ENCODE data around the gene REX1BD. TPM values are rescaled to one million over a fixed set of nuclear protein-coding genes. Genes with fewer than 3 reads are reported as not detected.

The REX1BD gene
- total RNA-seq, 1 experiment from 2014 or later: 44.8 TPM

DNA sequence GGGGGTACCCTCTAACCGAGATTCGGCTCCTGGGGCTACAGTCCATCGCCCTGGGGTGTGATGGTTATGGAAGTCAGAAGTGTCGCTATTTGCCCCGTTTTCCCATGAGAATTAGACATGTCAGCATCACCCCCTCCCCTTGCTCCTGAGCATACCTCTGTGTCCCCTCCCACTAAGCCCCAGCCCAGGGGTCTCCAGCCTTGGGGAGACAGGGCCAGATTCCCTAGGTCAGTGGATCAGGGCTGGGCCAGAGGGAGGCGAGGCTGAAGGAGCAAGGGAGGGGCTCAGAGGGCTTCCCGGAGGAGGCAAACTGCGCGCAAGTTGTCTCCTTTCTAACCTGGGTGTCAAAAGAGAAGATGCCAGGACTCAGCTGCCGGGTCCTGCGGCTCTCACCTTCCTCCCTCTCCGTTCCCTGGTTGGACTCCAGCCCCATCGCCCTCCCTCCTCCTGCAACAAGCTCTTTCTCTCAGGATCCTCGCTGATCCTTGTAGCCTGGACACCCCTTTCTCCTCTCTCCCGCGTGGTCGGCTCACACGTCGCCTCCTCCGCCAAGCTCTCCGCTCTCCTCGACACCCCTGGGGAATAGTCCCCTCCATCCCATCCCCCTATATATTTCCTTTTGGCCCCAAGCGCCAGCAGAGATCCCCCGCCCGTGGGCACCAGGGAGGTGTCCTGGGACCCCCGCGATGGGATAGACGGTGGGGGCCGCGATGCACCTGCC, 23.6 kb downstream of the REX1BD start:
- Histone ChIP-seq H3K4me3 (no peak overlapping the region), H4K20me1 (ENCODE audit: insufficient read depth) (no peaks in the 10 kb centered on the region), H3F3A (ENCODE audit: insufficient read depth, low read depth) (peaks cover 27% of the 10 kb centered on the region; the same call in 1 of the 2 replicates), H2AFZ (no peak overlapping the region), H3K27ac (no peak overlapping the region), H3K4me2 (no peak overlapping the region), H3K9me2 (ENCODE audit: insufficient read depth) (no peaks in the 10 kb centered on the region), H3K79me2 (ENCODE audit: low read depth) (no peaks in the 10 kb centered on the region), H3K4me1 (replicated peaks; ENCODE audit: insufficient read depth) (peaks cover 26% of the 10 kb centered on the region), H3K36me3 (ENCODE audit: low read depth) (no peaks in the 10 kb centered on the region), H3K9me3 (ENCODE audit: insufficient read depth, low read depth) (no peaks in the 10 kb centered on the region), H3K27me3 (ENCODE audit: insufficient read depth, low read depth) (peaks cover 89% of the 10 kb centered on the region)
- TF ChIP-seq, protein P1, sequence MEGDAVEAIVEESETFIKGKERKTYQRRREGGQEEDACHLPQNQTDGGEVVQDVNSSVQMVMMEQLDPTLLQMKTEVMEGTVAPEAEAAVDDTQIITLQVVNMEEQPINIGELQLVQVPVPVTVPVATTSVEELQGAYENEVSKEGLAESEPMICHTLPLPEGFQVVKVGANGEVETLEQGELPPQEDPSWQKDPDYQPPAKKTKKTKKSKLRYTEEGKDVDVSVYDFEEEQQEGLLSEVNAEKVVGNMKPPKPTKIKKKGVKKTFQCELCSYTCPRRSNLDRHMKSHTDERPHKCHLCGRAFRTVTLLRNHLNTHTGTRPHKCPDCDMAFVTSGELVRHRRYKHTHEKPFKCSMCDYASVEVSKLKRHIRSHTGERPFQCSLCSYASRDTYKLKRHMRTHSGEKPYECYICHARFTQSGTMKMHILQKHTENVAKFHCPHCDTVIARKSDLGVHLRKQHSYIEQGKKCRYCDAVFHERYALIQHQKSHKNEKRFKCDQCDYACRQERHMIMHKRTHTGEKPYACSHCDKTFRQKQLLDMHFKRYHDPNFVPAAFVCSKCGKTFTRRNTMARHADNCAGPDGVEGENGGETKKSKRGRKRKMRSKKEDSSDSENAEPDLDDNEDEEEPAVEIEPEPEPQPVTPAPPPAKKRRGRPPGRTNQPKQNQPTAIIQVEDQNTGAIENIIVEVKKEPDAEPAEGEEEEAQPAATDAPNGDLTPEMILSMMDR (conservative IDR thresholded peaks at IDR 0.05): no peak
- TF ChIP-seq EZH2 (IDR thresholded peaks at IDR 0.05; ENCODE audit: low read depth): 0 out of 2 replicates have a peak, but pooled peaks have one; percentile 78
- POLR2A ChIA-PET (ENCODE audit: unreplicated experiment): no interaction called here
- BruUV-seq (replicated peaks): no TSS peak
- CTCF ChIA-PET: no interaction called here
- intact Hi-C loops (cut with micrococcal nuclease; ENCODE audit: unreplicated experiment): no loop called here
- DNase-seq: no peak

DNA sequence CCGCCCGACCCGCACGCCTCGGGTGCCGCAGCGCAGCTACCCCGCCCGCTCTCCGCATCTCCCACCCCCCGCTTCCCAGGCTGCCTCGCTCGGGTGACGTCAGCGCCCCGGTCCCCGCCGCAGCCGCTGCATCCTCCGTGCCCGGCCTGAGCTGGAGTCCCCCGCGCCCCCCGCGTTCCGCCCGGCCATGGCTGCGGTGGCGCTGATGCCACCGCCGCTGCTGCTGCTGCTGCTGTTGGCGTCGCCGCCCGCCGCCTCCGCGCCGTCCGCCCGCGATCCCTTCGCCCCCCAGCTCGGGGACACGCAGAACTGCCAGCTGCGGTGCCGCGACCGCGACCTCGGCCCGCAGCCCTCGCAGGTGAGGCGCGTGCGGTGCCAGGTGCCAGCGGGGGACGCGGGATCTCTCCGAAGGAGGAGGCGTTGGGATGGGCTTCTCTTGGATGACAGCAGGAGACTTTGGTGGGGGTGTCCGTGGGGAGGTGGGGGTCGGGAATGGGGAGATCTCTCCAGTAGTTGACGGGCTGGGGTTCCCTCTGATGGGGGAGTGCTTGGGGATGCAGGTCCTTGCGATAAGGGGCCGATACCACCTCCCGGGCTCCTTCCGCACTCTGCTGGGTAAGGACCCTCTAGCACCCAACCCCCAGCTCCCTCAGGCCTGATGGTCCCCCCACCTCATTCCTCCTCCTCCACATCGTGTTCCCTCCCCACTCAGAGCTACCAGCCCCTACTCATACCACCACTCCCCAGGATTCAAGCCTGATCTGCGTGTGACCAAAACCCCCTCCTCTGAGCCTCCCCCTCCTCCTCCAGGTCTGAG, 24.4 kb downstream of the REX1BD start, which contains the start of gene TMEM59L:
TSS of gene TMEM59L (plus strand) at position 99 of the 817 bp plus-strand sequence. CDS start at position 188, 89 bp downstream.
- H3K9me2 ChIP-seq (ENCODE audit: insufficient read depth): no peaks in the 10 kb centered on the region
- H3K4me2 ChIP-seq: no peak within 1 kb of the TSS
- DNase-seq: no peak
- H3K4me3 ChIP-seq: no peak within 1 kb of the TSS
- peaks cover 83% of the 10 kb centered on the region for H3K27me3 ChIP-seq (ENCODE audit: insufficient read depth, low read depth)
- CTCF ChIA-PET: interaction anchor here (0.5 kb wide), 1 partner anchor 263 kb away, joined by 3 read pairs; no protein-coding TSS in a partner anchor
- peaks cover 27% of the 10 kb centered on the region; the same call in 1 of the 2 replicates for H3F3A ChIP-seq (ENCODE audit: insufficient read depth, low read depth)
- no peaks in the 10 kb centered on the region for H3K79me2 ChIP-seq (ENCODE audit: low read depth)
- no peaks in the 10 kb centered on the region for H3K36me3 ChIP-seq (ENCODE audit: low read depth)
- intact Hi-C loops (cut with micrococcal nuclease; ENCODE audit: unreplicated experiment): no loop called here
- BruUV-seq (replicated peaks): no TSS peak
- no peaks in the 10 kb centered on the region for H4K20me1 ChIP-seq (ENCODE audit: insufficient read depth)
- POLR2A ChIA-PET (ENCODE audit: unreplicated experiment): no interaction called here
- no peak within 1 kb of the TSS for H3K27ac ChIP-seq
- no peak for TF ChIP-seq EZH2 (IDR thresholded peaks at IDR 0.05; ENCODE audit: low read depth)
- TF ChIP-seq, protein P1 (conservative IDR thresholded peaks at IDR 0.05): no peak
- H3K9me3 ChIP-seq (ENCODE audit: insufficient read depth, low read depth): no peaks in the 10 kb centered on the region
- H3K4me1 ChIP-seq (replicated peaks; ENCODE audit: insufficient read depth): peaks cover 19% of the 10 kb centered on the region
- H2AFZ ChIP-seq: no peak within 1 kb of the TSS

DNA sequence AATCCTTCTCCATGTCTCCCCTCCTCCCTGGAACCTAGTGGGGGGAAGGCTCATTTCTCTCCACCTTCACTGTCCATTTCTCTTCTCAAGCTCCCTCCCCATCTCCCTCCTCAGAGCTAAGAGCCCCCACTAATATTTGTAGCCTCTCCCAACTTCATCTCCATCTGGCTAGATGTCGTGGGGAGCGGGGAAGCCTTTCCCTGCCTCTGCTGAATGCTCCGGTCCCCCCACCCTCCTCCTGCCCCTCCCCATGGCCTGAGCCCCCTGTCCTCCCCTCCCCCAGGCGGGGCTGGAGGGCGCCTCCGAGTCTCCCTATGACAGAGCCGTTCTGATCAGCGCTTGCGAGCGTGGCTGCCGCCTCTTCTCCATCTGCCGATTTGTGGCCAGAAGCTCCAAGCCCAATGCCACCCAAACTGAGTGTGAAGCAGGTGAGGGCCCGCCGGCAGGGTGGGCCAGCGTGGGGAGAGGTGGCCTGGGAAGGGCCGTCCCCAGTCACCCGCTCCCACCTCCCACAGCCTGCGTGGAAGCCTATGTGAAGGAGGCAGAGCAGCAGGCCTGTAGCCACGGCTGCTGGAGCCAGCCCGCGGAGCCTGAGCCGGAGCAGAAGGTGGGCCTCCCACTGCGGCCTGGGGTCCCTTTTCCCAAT, 25.1 kb downstream of the REX1BD start:
- CTCF ChIA-PET: interaction anchor here (0.5 kb wide), 1 partner anchor 262 kb away, joined by 3 read pairs; no protein-coding TSS in a partner anchor
- no peak for DNase-seq
- peaks cover 20% of the 10 kb centered on the region; the same call in 1 of the 2 replicates for H3F3A ChIP-seq (ENCODE audit: insufficient read depth, low read depth)

More for the DNA sequence above, 25.1 kb downstream of the REX1BD start:
- H3K79me2 ChIP-seq (ENCODE audit: low read depth): no peaks in the 10 kb centered on the region
- intact Hi-C loops (cut with micrococcal nuclease; ENCODE audit: unreplicated experiment): no loop called here
- no TSS peak for BruUV-seq (replicated peaks)
- H3K4me3 ChIP-seq: no peak overlapping the region
- no peaks in the 10 kb centered on the region for H3K9me3 ChIP-seq (ENCODE audit: insufficient read depth, low read depth)
- H3K27ac ChIP-seq: no peak overlapping the region
- no peaks in the 10 kb centered on the region for H3K9me2 ChIP-seq (ENCODE audit: insufficient read depth)
- no peak overlapping the region for H3K4me2 ChIP-seq
- H2AFZ ChIP-seq: no peak overlapping the region
- POLR2A ChIA-PET (ENCODE audit: unreplicated experiment): no interaction called here
- H3K4me1 ChIP-seq (replicated peaks; ENCODE audit: insufficient read depth): peaks cover 18% of the 10 kb centered on the region
- no peak for TF ChIP-seq EZH2 (IDR thresholded peaks at IDR 0.05; ENCODE audit: low read depth)
- TF ChIP-seq, protein P1 (conservative IDR thresholded peaks at IDR 0.05): no peak
- H3K36me3 ChIP-seq (ENCODE audit: low read depth): no peaks in the 10 kb centered on the region
- no peaks in the 10 kb centered on the region for H4K20me1 ChIP-seq (ENCODE audit: insufficient read depth)
- peaks cover 76% of the 10 kb centered on the region for H3K27me3 ChIP-seq (ENCODE audit: insufficient read depth, low read depth)
